NK-92 (cell line): ENCODE data around the gene ZNF451.
"Not testable (repeated sequence)": the region's sequence is repeated elsewhere in the genome, so short reads cannot be mapped to it uniquely, and the experiment has no call there.

Source experiments
- DNase-seq: peaks from one replicate; lab custom pipeline; 2025; ENCODE audit not compliant: unreplicated experiment; lab: John Stamatoyannopoulos, UW

ZNF451 gene

DNA sequence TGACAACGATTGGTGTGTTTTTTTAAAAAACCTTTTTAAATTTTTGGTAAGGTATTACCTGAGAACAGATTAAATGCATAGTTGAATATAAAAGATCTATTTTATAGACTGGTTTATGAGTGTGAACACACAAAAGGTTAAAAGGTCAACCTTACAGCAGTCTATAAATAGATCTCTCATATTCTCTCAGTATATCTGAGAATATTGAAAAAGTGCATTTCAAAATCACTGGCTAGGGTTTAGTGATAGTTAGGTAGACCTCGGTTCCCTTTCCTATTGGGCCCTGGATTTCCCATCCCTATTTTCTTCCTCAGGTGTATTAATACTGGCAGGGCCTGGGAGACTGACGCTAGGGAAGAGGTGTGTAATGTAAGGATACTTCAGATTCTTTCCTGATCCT, 723 bp upstream of the ZNF451 start:
- no peak for DNase-seq

- DNase-seq, result not testable (repeated sequence)
Observed at GRCh38 chr6:57090458-57091067, 575 bp downstream of the ZNF451 start.

GRCh38 chr6:57091375-57091774, 1.4 kb downstream of the ZNF451 start:
- not testable (repeated sequence) for DNase-seq

GRCh38 chr6:57094689-57095088, 4.7 kb downstream of the ZNF451 start:
- no peak for DNase-seq

- no peak for DNase-seq
Observed at GRCh38 chr6:57097596-57097995, 7.6 kb downstream of the ZNF451 start.

DNA sequence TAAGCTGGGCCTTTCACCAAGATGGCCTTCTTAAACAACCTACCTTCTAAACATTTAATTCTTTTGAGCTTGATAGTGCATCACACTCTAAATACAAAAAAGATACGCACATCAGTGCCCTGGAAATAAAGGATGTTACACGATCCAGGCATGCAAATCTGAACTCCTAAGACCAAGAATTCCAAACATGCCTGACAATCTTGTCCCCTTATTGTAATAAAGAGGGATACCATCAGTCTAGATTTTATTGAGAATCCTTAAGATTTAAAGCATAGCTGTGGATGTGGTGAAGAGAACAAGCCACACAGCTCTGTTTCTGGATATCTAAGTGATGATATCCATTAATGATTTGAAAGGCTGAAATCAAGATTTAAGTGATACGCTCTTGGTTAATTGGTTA, 13.0 kb downstream of the ZNF451 start:
- DNase-seq, result no peak

- no peak for DNase-seq
Observed at GRCh38 chr6:57104336-57104735, 14.3 kb downstream of the ZNF451 start.

DNA sequence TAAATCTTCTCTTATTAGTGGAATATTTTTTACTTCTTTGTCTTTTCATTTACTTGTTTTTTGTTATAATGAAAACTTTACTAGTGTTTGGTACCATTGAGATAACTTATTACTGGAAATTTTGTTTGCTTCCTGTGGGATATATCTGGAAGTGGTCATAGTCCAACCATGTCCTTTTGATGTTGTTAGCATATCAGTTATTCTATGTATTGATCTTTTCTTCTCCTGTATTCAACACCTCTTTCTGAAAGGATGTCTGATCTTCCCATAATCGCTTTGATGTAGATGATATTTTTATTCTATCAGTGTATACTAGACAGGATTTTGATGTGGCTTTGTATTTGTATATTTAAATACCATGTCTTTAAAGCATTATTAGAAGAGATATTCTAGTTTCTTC, 17.0 kb downstream of the ZNF451 start:
- DNase-seq, result no peak

GRCh38 chr6:57108691-57109090, 18.7 kb downstream of the ZNF451 start:
- no peak for DNase-seq

- DNase-seq, result no peak
Observed at GRCh38 chr6:57109880-57110279, 19.9 kb downstream of the ZNF451 start.

- no peak for DNase-seq
Observed at GRCh38 chr6:57113105-57113504, 23.1 kb downstream of the ZNF451 start.

GRCh38 chr6:57116776-57117175, 26.8 kb downstream of the ZNF451 start:
- DNase-seq, result no peak

- DNase-seq, result no peak
Observed at GRCh38 chr6:57117796-57118195, 27.8 kb downstream of the ZNF451 start.

GRCh38 chr6:57123111-57123510, 33.1 kb downstream of the ZNF451 start:
- no peak for DNase-seq

- DNase-seq, result no peak
Observed at GRCh38 chr6:57127763-57128162, 37.8 kb downstream of the ZNF451 start.

DNA sequence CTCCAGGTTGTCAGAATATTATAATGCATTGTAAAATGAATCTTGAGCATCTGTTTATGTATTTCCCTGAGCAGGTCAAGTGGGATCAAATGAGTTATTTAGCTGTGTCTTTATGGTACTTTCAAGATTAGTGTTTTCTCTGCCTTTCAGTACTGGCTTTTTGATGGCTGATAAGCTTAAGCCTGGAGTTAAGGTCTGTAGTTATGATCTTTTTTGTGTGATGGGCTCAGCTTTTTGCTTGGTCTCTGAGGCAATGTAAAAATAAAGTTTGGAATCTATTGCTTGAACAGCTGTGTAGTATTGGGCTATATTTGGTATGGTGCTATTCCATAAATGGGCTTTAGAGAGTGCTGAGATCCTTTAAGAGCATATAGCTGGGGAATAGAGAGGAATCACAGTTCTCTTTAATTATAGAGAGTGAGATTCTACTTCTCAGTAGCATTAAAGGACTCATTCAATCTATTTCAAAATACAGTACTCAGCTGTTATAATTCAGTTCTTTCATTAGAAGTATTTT, 40.7 kb downstream of the ZNF451 start:
- no peak for DNase-seq

GRCh38 chr6:57134954-57135353, 45.0 kb downstream of the ZNF451 start:
- no peak for DNase-seq

DNA sequence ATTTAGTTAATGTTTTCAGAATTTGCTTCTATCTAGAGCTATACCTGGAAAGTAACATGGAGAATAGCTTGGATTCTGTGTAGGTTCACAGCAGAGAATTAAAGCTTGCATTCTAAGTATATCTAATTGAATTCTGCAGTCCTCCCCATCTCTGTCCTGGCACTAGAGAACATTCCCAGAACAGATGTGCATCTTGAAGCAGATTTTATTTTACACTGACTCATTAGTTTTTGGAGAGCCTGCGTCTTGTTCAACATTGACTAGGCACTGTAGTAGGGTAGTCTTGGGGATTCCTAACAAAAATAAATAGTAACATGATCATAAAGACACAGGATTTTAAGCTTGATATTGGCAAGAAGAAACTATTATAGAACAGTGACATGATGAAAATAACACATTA, 45.9 kb downstream of the ZNF451 start:
- no peak for DNase-seq

- no peak for DNase-seq
Observed at GRCh38 chr6:57137350-57137749, 47.4 kb downstream of the ZNF451 start.

GRCh38 chr6:57138026-57138425, 48.0 kb downstream of the ZNF451 start:
- DNase-seq, result no peak

DNA sequence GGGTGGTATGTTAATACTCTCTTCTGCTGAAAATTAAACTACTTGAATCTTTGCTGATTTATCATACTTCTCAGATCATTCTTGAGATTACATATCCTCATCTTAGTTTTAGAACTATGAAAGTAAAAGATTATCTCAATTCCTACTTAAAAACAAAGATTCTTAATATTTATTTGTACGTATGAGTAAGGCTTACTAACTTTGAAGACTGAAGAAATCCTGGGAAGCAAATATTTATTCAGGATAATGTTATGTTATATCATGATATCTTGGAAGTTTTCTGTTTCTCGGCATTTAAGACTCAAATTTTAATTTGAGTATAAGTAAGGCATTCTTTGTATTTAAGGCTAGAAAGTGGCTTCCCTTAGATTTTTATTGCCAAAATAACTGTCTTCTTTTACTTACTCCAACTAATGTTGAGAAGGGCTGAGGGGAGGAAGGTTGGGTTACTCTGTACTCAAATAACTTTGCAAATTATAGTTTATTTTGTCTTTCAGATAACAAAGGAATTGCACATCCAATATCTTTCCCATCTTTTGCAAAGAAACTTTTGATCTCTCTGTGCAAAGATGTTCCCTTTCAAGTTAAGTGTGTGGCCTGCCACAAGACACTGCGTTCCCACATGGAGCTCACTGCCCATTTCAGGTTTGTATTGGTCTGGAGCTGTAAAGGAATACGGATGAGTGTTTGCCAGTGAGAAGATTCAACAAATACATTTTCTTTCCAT, 51.6 kb downstream of the ZNF451 start:
- DNase-seq, result no peak

DNA sequence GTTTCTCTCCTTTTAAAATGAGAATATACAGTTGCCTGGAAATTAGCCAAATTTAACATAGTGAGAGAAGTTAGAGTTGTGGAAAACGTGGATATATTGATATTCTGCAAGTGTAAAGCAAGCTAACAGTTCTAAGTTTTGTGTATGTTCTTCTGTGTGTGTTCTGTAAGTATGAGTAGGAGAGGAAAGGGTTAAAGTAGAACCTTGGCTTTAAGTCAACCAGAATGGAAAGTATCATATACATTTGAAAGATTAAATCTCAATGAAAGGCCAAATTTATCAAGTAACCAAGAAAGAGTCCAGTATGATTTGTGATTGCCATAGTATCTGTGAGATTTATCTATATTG, 52.2 kb downstream of the ZNF451 start:
- no peak for DNase-seq

- DNase-seq, result no peak
Observed at GRCh38 chr6:57143690-57144089, 53.7 kb downstream of the ZNF451 start.
